Esophagus (tissue), 2 donors: ENCODE results near the gene HNRNPDL. TPM values are rescaled to one million over a fixed set of nuclear protein-coding genes. Genes with fewer than 3 reads are reported as not detected.
"Not testable (repeated sequence)": the region's sequence is repeated elsewhere in the genome, so short reads cannot be mapped to it uniquely, and the experiment has no call there.

ENCODE experiments used
- H3K27ac ChIP-seq, 2 donors: one replicate each; pipeline ENCODE4 v1.5.1; 2013; ENCODE audit warnings: low read depth in 2 of 2, mild to moderate bottlenecking in 2 of 2, inconsistent platforms in 1 of 2, low read length in 1 of 2, moderate library complexity in 1 of 2
- H3K27me3 ChIP-seq, 2 donors: one replicate each; pipeline ENCODE4 v1.6.1; 2013; ENCODE audit warnings: low read length in 2 of 2, control low read depth in 1 of 2, mild to moderate bottlenecking in 1 of 2; ENCODE audit not compliant: insufficient read depth in 2 of 2, control insufficient read depth in 1 of 2
- H3K36me3 ChIP-seq, 2 donors: one replicate each; pipeline ENCODE4 v1.6.1; 2013; ENCODE audit warnings: low read length in 1 of 2; ENCODE audit not compliant: control insufficient read depth in 2 of 2, insufficient read depth in 2 of 2
- H3K4me1 ChIP-seq, 2 donors: one replicate each; pipeline ENCODE4 v1.6.1; 2013; ENCODE audit warnings: low read length in 1 of 2; ENCODE audit not compliant: control insufficient read depth in 2 of 2, insufficient read depth in 2 of 2
- H3K4me3 ChIP-seq, 2 donors: one replicate each; pipeline ENCODE4 v1.5.1; 2013; ENCODE audit warnings: low read length in 2 of 2, mild to moderate bottlenecking in 2 of 2, low read depth in 1 of 2, moderate library complexity in 1 of 2
- H3K9me3 ChIP-seq, 2 donors: one replicate each; pipeline ENCODE4 v1.6.1; 2013; ENCODE audit warnings: mild to moderate bottlenecking in 2 of 2, low read depth in 1 of 2, low read length in 1 of 2, moderate library complexity in 1 of 2; ENCODE audit not compliant: control insufficient read depth in 2 of 2, insufficient read depth in 1 of 2
- WGBS, 2 donors: extraction: QIAGEN DNeasy Blood & Tissue Kit; methylation state at CpG; one replicate each; pipeline ENCODE4 v1.1.7; 2013; 5-methylcytosine and 5-hydroxymethylcytosine counted together
- polyA plus RNA-seq, 2 donors: library from polyadenylated mRNA; stranded (reverse); fragments of 200-250 nt; gene quantifications; one replicate each; pipeline ENCODE4 v1.2.3, GENCODE V29; 2013
- donor health status: healthy with polysubstance abuse.
- donor health status: Bipolar disorder and iron deficiency.

HNRNPDL gene
- polyA plus RNA-seq, 2 donors: 163 to 226 TPM

- Histone ChIP-seq H3K27me3 (no peaks in the 10 kb centered on the region), H3K4me3 (no peak overlapping the region), H3K9me3 (no peaks in the 10 kb centered on the region), H3K27ac (no peak overlapping the region), H3K4me1 (no peaks in the 10 kb centered on the region), H3K36me3 (no peaks in the 10 kb centered on the region)
- WGBS, 2 donors: 92 to 95% methylated on average over 17 of the region's 17 CpGs
Measured at GRCh38 chr4:82402196-82402775, 28.0 kb downstream of the HNRNPDL start.

- H3K36me3 ChIP-seq: no peaks in the 10 kb centered on the region
- WGBS, 2 donors: 83 to 86% methylated on average over 7 of the region's 7 CpGs
- no peak overlapping the region for H3K27ac ChIP-seq
- no peaks in the 10 kb centered on the region for H3K4me1 ChIP-seq
- no peaks in the 10 kb centered on the region for H3K27me3 ChIP-seq
- no peak overlapping the region for H3K4me3 ChIP-seq
- no peaks in the 10 kb centered on the region for H3K9me3 ChIP-seq
Measured at GRCh38 chr4:82401600-82401999, 28.7 kb downstream of the HNRNPDL start.

GRCh38 chr4:82398263-82398662 lies 32.0 kb downstream of the HNRNPDL start:
- Histone ChIP-seq H3K27ac (no peak overlapping the region), H3K9me3 (no peaks in the 10 kb centered on the region), H3K4me3 (no peak overlapping the region), H3K27me3 (no peaks in the 10 kb centered on the region), H3K36me3 (no peaks in the 10 kb centered on the region), H3K4me1 (no peaks in the 10 kb centered on the region)
- 78 to 89% methylated on average over 1 of the region's 1 CpG for WGBS, 2 donors

GRCh38 chr4:82397527-82397926 lies 32.7 kb downstream of the HNRNPDL start:
- 90% methylated on average over 3 of the region's 3 CpGs for WGBS, 2 donors
- H3K4me1 ChIP-seq: no peaks in the 10 kb centered on the region
- H3K9me3 ChIP-seq: no peaks in the 10 kb centered on the region
- H3K4me3 ChIP-seq: no peak overlapping the region
- no peaks in the 10 kb centered on the region for H3K27me3 ChIP-seq
- no peak overlapping the region for H3K27ac ChIP-seq
- no peaks in the 10 kb centered on the region for H3K36me3 ChIP-seq

DNA sequence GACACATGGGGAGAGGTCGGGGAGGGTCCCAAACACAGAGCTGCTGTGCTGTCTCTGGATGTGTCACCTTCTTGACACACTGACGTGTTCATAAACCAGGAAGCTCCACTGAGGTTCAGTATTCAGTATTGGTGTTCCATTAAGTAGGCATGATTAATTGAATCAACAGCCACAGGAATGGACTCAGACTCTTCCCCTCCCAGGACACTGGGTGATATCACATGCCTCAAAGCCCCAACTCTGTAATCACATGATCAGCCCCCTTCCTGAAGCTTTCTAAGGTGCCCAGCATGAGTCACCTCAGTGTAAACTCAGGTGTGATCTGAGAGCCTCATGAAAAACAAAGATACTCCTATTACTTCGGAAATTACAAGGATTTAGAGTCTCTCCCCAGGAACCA lies 35.4 kb downstream of the HNRNPDL start:
- Histone ChIP-seq H3K4me1 (no peaks in the 10 kb centered on the region), H3K4me3 (no peak overlapping the region), H3K36me3 (no peaks in the 10 kb centered on the region), H3K27me3 (no peaks in the 10 kb centered on the region), H3K9me3 (no peaks in the 10 kb centered on the region), H3K27ac (no peak overlapping the region)
- whole genome bisulfite sequencing, 2 donors: 73 to 78% methylated on average over 3 of the region's 3 CpGs

DNA sequence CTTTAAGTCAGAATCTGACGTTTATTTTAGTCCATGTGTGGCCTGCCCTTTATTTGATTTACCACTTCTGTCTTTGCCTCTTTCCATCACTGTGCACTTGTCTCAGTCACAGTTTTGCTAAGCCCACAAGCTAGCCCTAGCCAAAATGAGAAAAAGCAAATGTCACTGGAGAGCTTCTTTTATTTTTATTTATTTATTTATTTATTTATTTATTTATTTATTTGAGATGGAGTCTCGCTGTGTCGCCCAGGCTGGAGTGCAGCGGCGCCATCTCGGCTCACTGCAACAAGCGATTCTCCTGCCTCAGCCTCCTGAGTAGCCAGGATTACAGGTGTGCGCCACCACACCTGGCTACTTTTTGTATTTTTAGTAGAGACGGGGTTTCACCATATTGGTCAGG lies 40.2 kb downstream of the HNRNPDL start:
- H3K4me3 ChIP-seq, H3K4me1 ChIP-seq, H3K27me3 ChIP-seq, H3K36me3 ChIP-seq, H3K27ac ChIP-seq, H3K9me3 ChIP-seq: not testable (repeated sequence)
- WGBS, 2 donors: 88 to 91% methylated on average over 9 of the region's 9 CpGs

DNA sequence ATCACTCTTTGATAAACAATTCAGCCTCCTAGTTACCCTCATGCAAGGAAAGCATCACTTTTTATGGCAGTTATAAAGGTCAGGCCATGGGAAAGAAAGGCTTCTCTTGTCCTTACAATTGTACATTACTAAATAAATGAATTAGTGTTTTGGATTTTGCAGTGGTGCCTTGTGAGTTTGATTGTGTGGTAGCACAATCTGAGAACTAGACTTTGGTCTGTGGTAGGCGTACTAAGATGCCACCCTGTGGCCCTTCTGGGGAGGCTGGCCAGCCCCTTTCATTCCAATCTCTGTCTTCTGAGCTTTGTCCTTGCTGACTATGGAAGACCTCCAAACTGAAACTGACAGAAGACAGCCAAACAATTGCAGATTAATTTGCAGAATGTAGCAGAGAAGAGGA lies 41.9 kb downstream of the HNRNPDL start:
- Histone ChIP-seq H3K27me3 (no peaks in the 10 kb centered on the region), H3K9me3 (no peaks in the 10 kb centered on the region), H3K36me3 (no peaks in the 10 kb centered on the region), H3K27ac (no peak overlapping the region), H3K4me3 (no peak overlapping the region), H3K4me1 (no peaks in the 10 kb centered on the region)
- 65 to 73% methylated on average over 1 of the region's 1 CpG for WGBS, 2 donors

GRCh38 chr4:82386312-82386711 lies 44.0 kb downstream of the HNRNPDL start:
- H3K4me3 ChIP-seq: not testable (repeated sequence)
- 84 to 97% methylated on average over 8 of the region's 8 CpGs for WGBS, 2 donors

DNA sequence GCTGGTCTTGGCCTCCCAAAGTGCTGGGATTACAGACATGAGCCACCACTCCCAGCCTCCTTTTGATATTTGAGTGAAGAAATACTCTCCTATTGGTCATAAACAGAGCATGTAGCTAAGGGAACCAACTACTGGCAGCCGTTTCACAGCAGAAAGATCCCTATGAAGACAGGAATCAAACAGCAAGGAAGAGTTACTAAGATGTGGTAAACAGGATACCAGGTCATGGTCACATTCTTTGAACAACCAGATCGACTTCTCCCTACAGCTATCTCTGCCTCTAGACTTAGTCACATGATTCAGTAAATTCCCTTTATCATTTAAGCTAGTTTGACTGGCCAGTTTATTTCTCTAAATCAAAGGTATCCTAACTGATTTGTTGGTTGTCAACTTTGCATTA lies 47.5 kb downstream of the HNRNPDL start:
- Histone ChIP-seq H3K27me3 (no peaks in the 10 kb centered on the region), H3K9me3 (no peaks in the 10 kb centered on the region), H3K4me3 (no peak overlapping the region), H3K4me1 (peaks cover 5% of the 10 kb centered on the region in 2 donors), H3K36me3 (no peaks in the 10 kb centered on the region), H3K27ac (no peak overlapping the region)
- WGBS, 2 donors: 74 to 83% methylated on average over 2 of the region's 2 CpGs

More at GRCh38 chr4:82386312-82386711, 44.0 kb downstream of the HNRNPDL start:
- not testable (repeated sequence) for H3K27me3 ChIP-seq, H3K27ac ChIP-seq, H3K36me3 ChIP-seq, H3K4me1 ChIP-seq, H3K9me3 ChIP-seq

DNA sequence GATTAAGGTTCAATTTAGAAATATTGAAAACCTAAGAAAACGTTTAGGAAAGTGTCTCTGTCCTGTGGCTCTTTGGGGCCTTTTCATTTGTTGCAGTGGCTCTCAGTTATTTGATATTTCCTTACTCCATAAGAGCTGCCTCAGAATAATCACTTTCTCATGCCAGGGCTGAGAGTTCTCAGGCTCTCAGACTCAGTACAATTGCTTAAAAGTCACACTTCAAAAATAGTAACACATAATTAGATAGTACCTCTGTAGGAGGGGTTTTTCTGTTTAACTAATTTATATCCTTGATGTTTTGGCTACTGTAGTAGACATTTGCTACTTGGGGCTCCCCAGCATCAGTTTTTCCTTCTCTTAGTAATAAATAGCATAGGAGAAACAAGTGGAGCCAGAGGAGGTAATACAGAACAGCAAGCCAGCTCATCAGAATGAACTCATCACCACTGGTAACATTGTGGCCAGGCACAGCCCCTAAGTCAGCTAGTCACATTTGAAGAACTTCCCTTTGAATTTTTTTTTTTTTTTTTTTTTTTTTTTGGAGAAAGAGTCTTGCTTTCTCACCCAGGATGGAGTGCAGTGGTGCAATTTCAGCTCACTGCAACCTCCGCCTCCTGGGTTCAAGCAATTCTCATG lies 48.5 kb downstream of the HNRNPDL start:
- 85 to 90% methylated on average over 2 of the region's 2 CpGs for WGBS, 2 donors
- Histone ChIP-seq H3K36me3 (no peaks in the 10 kb centered on the region), H3K9me3 (no peaks in the 10 kb centered on the region), H3K4me1 (peaks cover 5% of the 10 kb centered on the region in 2 donors), H3K27ac (no peak overlapping the region), H3K4me3 (no peak overlapping the region), H3K27me3 (no peaks in the 10 kb centered on the region)
